ENCODE measurements around the gene FCN2. TPM values are rescaled to one million over a fixed set of nuclear protein-coding genes. Genes with fewer than 3 reads are reported as not detected.

FCN2 gene
- total RNA-seq, 1 donor from 2014 or later = not detected

DNA sequence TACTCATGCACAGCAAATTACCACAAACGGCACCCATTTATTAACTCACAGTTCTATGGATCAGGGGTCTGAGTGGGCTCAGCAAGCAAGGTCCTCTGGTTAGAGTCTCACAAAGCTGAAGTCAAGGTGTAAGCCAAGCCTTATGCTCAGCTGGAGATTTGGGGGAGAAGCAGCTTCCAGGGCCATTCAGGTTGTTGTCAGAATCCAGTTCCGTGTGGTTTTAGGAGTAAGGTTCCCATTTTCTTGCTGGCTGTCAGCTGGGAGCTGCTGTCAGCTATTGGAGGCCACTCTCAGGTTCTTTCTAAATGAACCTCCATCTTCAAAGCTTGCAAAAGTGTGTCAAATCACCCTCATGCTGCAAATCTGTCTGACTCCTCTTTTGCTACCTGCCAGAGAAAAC lies 17.7 kb downstream of the FCN2 start:
- Histone ChIP-seq H3K4me3 (ENCODE audit: low read depth, low read length) (no peak overlapping the region), H3K27me3 (ENCODE audit: control insufficient read depth, insufficient read depth, low read length) (no peaks in the 10 kb centered on the region), H3K36me3 (ENCODE audit: control insufficient read depth, insufficient read depth, low read length) (no peaks in the 10 kb centered on the region)
- TF ChIP-seq, protein P1, sequence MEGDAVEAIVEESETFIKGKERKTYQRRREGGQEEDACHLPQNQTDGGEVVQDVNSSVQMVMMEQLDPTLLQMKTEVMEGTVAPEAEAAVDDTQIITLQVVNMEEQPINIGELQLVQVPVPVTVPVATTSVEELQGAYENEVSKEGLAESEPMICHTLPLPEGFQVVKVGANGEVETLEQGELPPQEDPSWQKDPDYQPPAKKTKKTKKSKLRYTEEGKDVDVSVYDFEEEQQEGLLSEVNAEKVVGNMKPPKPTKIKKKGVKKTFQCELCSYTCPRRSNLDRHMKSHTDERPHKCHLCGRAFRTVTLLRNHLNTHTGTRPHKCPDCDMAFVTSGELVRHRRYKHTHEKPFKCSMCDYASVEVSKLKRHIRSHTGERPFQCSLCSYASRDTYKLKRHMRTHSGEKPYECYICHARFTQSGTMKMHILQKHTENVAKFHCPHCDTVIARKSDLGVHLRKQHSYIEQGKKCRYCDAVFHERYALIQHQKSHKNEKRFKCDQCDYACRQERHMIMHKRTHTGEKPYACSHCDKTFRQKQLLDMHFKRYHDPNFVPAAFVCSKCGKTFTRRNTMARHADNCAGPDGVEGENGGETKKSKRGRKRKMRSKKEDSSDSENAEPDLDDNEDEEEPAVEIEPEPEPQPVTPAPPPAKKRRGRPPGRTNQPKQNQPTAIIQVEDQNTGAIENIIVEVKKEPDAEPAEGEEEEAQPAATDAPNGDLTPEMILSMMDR (IDR thresholded peaks at IDR 0.05; ENCODE audit: insufficient read depth, low read length, severe bottlenecking) = no peak
- FAIRE-seq = no peak
- DNase-seq (ENCODE audit: low read depth) = no peak

DNA sequence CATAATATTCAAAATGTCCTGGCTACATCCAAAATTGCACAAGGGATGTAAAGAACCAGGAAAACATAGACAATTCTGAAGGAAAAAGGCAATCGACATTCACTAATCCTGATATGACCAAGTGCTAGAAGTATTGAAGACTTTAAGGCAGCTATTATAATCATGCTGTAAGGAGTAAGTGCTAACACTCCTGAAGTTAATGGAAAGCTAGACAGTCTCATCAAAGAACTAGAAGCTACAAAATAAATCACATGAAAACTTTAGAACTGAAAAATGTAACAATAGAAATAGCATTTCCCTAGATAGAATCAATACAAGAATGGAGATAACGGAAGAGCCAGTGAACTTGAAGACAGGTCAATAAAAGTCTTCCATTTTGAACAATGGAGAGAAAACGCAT lies 18.6 kb downstream of the FCN2 start:
- H3K27me3 ChIP-seq (ENCODE audit: control insufficient read depth, insufficient read depth, low read length) = no peaks in the 10 kb centered on the region

DNA sequence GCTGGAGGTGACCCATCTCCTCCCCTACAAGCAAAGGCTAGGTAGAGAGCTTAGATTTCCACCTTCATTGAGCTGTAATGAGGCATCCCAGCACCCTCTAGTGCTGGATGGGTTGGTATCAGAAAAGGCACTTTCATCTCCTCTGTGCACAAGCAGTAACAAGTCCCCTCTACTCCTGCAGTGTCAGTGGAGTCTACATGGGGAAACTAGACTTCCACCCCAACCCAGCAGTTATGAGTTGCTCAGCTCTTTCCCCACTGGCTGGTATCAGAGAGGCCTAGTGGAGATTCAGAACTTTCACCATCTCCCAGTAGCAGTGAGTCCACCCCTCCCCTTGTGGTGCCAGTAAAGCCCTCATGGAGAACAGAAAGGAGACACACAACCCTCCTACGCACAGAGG lies 19.2 kb downstream of the FCN2 start:
- Histone ChIP-seq H3K4me3 (ENCODE audit: low read depth, low read length) (no peak overlapping the region), H3K36me3 (ENCODE audit: control insufficient read depth, insufficient read depth, low read length) (no peaks in the 10 kb centered on the region), H3K27me3 (ENCODE audit: control insufficient read depth, insufficient read depth, low read length) (no peaks in the 10 kb centered on the region)
- no peak for FAIRE-seq
- DNase-seq (ENCODE audit: low read depth) = no peak
- TF ChIP-seq, protein P1 (IDR thresholded peaks at IDR 0.05; ENCODE audit: insufficient read depth, low read length, severe bottlenecking) = no peak

More for the DNA sequence above, 18.6 kb downstream of the FCN2 start:
- TF ChIP-seq, protein P1 (IDR thresholded peaks at IDR 0.05; ENCODE audit: insufficient read depth, low read length, severe bottlenecking) = no peak
- H3K36me3 ChIP-seq (ENCODE audit: control insufficient read depth, insufficient read depth, low read length) = no peaks in the 10 kb centered on the region
- no peak for FAIRE-seq
- DNase-seq (ENCODE audit: low read depth) = no peak
- no peak overlapping the region for H3K4me3 ChIP-seq (ENCODE audit: low read depth, low read length)

DNA sequence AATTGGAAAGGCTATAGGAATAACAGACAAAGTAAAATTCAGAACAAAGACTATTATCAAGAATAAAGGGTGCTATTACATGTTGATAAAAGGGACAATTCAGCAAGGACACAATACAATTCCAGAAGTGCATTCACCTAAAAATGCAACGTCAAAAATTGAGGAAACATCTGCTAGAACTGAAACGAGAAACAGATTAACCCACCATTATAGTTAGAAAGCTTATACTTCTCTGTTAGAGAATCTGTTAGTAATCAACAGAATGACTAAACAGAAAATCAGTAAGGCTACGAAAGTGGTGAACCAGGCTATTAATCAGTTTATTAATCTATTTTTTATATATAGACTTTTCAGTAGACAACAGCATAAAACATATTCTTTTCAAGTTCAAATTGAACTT lies 22.3 kb downstream of the FCN2 start:
- TF ChIP-seq, protein P1 (IDR thresholded peaks at IDR 0.05; ENCODE audit: insufficient read depth, low read length, severe bottlenecking) = no peak
- DNase-seq (ENCODE audit: low read depth) (no peak), FAIRE-seq (no peak)
- H3K27me3 ChIP-seq (ENCODE audit: control insufficient read depth, insufficient read depth, low read length) = no peaks in the 10 kb centered on the region
- H3K4me3 ChIP-seq (ENCODE audit: low read depth, low read length) = no peak overlapping the region
- H3K36me3 ChIP-seq (ENCODE audit: control insufficient read depth, insufficient read depth, low read length) = no peaks in the 10 kb centered on the region

DNA sequence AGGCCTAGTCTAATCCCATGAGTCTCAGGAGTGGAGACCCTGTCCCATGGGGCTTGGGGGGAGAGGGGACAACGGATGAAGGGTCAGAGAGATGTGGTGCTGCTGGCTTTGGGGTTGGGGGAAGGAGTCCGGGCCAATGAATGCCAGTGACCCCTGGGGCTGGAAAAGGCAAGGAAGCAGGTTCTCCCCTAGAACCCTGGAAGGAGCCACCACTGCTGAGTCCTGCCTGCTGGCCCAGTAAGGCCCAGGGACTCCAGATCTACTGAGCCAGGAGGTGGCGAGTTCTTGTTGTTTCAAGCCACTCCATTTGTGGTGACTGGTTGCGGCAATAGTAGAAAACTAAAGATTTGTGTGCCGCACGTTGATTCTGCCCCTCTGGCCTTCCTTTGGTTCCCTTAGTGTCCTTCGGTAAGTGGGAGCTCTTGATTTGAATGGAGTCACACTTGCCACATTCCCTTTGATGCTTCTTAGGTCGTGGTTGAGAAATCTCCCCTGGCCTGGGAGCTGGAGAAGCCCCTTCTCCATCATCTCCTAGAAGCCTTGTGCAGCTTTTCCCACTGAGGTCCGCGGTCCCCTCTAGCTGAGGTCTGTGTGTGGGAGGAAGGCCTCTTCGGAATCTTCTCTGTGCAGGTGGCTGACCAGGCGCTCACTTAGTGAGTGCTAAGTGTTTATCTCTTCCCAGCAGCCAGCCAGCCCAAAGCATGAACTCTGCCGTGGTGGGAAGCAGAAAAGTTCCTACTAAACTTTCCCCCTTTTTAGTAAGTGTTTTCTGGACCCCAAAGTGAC lies 28.1 kb downstream of the FCN2 start:
- TF ChIP-seq, protein P1 (IDR thresholded peaks at IDR 0.05; ENCODE audit: insufficient read depth, low read length, severe bottlenecking) = no peak
- no peak for DNase-seq (ENCODE audit: low read depth)
- FAIRE-seq = no peak
- Histone ChIP-seq H3K36me3 (ENCODE audit: control insufficient read depth, insufficient read depth, low read length) (no peaks in the 10 kb centered on the region), H3K27me3 (ENCODE audit: control insufficient read depth, insufficient read depth, low read length) (no peaks in the 10 kb centered on the region), H3K4me3 (ENCODE audit: low read depth, low read length) (no peak overlapping the region)

Data from bronchial epithelial cell (primary cell).